GM21619 (cell line): ENCODE results near the gene RNU1-4.
"Not testable (repeated sequence)": the region's sequence is repeated elsewhere in the genome, so short reads cannot be mapped to it uniquely, and the experiment has no call there.

ENCODE experiments used
- ATAC-seq: cut with Tn5 transposase; IDR thresholded peaks from one replicate; pipeline ENCODE4 v1.9.1; 2021; ENCODE audit not compliant: unreplicated experiment

The RNU1-4 gene

DNA sequence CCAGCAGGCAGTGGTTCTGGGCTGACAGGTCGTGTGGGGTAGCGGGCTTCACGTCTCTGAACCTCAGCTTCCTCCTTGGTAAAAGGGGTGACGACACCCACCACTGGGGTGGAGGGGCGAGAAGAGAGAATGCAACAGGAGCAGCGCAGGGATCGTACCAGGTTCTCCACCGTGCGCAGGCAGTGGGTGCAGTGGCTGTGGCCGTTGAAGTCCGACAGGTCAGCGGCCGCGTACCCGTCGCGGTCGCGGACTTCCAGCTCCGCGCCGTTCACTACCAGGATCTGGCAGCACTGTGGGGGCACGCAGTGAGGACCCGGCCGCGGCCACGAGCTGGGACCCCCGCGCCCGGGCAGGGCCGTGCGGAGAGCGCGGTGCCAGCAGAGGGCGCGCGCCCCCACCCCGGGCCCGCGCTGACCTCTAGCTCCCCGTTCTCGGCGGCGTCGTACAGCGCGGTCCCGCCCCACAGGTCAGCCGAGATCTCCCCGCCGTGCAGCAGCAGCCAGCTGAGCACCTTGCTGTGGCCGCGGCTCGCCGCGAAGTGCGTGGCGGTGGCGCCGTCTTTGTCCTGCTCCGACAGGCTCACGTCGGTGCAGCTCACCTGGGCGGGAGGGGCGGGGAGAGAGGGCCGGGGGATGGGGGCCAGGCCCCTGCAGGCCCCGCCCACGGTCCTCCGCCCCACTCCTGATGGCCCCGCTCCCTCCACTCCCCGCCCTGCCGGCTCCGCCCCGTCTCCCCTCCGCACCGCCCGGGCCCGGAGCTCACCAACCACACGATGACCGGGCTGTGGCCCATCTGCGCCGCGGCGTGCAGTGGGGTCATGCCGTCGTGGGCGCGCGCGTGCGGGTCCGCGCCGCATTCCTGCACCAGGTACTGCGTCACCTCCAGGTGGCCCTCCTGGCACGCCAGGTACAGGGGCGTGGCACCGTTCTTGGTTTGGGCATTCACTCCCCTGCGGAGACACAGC is 32.9 kb upstream of the RNU1-4 start:
- ATAC-seq = not testable (repeated sequence)

DNA sequence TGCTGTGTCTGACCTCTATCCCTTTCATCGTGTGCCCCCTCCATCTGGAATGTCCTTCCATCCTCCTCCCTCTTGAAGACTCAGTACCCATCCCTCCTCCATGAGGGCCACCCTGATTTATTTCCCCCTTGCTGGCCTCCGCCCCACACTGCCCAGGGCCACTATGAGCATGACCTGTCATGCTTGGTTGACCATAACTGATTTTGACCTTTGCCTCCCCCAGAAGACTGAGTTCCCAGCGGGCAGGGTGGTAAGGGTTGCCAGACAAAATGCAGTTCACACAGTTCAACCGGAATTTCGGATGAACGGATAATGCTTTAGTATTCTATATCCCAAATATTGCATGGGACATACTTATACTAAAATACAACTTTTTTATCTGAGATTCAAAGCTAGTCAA is 31.6 kb upstream of the RNU1-4 start:
- ATAC-seq = not testable (repeated sequence)

DNA sequence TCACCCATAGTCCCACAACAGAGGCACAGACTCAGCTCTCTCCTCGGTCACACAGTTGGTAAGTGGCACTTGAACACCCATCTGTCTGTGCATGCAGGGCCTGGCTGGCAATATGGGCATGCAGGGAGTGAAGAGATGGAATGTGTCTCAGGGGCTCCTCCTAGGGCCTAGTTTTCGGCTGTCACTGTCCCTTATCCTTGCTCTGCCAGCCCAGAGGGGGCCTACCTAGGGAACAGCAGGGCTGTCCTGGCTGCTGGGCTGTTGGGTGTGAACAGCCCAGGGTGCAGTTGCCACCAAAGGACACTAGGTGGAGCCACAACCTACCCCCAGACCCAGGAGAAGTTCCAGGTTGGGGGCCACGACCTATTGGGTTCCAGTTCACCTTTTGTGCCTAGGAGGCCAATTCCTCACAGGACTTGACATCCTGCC is 30.6 kb upstream of the RNU1-4 start:
- not testable (repeated sequence) for ATAC-seq

DNA sequence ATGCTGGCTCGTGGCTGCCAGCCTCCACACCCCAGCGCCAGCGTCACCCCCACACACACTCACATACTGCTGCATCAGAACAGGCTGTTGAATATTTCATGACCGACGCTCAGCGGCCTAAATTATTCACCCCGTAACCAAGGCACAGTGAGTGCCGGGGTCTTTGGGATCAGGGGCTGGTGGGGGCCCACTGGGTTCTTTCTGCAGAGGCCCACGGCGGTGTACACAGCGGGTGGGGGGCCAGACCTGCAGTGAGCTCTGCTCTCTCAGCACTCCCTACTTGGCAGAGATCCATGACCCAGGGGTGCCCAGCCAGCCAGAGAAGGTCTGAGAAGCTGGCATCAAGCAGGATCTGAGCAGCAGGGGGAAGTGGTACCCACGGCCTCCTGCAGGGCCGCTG is 29.7 kb upstream of the RNU1-4 start:
- ATAC-seq = not testable (repeated sequence)

DNA sequence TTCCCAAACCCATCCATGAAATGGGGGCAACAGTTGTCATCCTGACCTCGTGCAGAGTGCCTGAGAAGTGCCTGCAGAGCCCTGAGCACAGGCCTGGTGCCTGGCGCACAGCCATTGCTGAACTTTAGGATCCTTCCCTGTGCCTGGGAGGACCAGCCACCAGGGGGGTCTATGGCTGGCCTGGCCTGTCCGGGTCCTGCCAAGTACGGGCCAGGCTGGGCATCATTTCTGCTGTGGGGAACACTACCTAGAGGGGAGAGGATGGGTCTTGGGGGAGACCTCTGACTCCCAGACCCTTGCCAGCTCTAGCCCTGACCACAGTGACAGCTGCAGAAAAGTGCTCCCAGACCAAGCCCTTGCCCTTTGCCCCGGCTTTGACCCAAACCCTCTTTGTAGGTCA is 28.2 kb upstream of the RNU1-4 start:
- not testable (repeated sequence) for ATAC-seq

DNA sequence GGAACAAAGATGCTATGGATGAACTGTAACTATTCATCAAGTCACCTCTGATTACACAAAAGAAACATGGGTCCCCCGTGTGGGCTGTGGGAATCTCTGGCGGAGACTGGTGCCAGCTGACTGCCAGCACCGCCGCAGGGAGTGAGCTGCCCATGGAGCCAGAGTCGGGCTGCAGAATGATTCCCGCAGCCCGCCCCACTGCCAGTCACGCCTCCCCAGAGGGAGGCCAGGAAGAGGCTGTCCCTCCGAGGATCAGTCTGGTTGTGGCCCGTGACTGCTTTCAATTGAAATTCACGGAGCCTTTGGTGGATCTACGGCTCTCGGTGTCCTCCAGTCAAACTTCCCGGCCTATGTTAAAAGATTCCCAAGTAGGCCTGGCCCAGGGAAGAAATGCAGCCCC is 27.7 kb upstream of the RNU1-4 start:
- ATAC-seq = not testable (repeated sequence)

DNA sequence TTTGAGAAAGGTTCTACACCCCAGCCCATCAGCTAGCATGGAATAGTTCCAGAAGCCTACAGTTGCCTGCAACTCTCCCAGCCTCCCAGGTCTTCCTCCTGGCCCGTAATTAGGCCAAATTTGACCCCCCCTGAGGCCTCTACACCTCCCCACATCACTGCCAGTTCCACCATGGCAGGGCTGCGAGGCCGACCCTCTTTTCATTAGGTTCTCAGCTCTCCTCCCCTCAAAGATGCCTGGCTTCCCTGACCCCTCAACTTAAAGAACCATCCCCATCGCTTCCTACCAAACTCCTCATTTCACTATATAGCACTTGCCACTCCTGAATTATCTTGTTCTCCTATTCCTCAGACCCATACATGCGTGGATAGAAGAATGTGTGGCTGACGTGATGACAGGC is 27.3 kb upstream of the RNU1-4 start:
- not testable (repeated sequence) for ATAC-seq

DNA sequence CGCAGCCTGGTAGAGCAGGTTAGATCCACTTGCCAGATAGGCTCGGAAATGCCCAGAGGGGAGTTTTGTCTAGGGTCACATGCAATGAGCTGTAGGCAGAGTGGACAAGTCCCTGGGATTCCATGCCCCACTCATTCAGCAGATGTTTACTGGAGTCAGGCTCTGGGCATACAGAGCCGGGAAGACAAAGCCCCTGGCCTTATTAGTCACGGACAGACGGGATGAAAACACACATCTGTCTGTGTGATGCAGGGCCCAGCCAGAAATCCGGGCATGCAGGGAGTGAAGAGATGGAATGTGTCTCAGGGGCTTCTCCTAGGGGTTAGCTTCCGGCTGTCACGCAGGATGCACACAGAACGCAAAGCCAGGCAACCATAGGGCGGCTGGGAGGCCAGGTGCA is 26.8 kb upstream of the RNU1-4 start:
- ATAC-seq = not testable (repeated sequence)

DNA sequence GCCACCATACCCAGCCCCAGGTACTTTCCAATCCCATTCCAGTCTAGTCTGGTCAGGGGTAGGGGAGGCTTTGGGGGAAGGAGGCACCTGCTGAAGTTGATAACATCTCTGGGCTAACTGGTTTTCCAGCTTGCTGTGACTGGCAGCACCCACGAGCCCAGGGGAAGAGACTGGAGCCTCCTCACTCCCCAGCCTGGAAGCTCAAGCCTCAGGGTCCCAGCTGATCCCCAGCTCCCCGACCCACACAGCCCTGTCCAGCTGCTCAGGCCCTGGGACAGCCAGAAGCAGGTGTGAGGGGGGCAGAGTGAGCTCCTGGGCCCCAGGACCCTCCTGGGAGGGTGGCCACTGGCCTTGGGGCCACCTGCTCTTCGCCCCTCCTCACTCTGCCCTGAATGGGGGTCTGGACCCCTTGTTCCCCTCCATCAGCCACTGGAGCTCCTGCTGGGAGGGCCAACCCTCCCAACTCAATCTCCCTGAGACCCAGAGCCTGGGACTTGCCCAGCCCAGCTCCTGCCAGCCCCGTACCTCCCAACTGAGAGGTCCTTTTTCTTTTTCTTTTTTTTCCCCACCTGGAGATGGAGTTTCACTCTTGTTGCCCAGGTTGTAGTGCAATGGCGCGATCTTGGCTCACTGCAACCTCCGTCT is 23.5 kb upstream of the RNU1-4 start:
- ATAC-seq = no peak

DNA sequence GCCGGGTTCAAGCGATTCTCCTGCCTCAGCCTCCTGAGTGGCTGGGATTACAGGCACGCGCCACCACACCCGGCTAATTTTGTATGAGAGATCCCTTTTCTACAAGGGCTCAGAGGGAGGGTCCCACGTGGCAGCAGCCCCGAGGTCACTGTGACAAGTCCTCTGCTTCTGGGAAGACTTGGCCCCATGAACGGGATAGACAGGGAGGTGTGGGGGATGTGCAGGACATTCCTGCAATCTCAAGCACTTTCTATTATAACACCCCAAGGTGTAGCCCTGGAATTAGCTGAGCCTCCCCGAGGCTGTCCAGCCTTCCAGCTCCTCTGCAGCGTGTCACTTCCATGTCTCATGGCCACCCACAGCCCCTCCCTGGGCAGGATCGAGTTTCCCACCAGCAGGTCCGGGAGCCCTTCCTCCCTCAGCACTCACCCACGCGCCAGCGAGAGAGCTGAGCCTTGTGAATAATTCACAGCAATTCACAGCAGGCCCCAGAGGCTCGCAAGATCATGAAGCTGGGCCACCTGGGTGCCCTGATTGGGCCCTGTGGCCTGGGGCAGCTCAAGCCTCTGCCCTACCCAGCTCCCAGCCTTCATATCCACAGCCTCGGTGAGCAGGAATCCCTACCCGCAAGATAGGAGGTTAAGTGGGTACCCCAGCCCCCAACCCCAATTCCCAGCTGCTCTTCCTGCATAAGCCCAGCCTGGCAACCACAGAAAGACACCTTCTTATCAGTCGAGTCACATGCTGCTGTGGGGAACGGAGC is 22.8 kb upstream of the RNU1-4 start:
- ATAC-seq = no peak

DNA sequence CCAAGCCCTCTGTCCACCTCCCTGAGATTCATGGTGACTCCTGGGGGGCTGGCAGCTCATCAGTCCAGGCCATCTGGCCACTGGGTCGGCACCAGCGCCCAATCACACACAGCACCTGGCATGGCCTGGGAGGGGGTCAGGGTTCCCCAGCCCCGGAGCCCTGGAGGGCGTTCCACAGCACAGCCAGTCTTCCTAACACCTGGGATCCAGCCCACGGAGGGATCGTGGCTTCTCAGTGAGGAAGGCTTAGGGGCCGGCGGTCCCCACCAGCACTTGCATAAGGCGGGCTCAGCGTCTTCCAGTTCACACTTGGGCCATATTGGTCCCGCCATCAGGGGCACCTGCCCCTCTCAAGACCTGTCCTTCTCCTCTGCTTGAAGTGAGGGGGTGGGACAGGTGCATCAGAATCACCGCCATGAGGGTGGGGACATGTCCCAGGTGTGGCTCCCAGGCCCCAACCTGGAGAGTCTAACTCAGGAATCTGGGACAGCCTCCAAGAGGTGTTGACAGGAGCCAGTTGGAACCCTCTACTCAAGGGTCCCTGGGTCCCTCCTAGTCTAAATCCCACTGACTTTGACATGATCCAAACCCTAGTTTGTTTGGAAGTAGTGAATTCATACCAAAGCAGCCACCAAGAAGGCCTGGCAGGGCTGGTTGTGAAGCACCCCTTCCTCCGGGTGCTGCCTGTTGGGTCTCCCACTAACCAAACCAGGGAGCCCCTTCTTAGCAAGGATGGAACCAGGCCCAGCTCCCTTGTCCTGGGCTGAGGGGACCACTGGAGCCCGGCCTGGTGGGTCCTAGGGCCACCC is 22.0 kb upstream of the RNU1-4 start:
- ATAC-seq = not testable (repeated sequence)

DNA sequence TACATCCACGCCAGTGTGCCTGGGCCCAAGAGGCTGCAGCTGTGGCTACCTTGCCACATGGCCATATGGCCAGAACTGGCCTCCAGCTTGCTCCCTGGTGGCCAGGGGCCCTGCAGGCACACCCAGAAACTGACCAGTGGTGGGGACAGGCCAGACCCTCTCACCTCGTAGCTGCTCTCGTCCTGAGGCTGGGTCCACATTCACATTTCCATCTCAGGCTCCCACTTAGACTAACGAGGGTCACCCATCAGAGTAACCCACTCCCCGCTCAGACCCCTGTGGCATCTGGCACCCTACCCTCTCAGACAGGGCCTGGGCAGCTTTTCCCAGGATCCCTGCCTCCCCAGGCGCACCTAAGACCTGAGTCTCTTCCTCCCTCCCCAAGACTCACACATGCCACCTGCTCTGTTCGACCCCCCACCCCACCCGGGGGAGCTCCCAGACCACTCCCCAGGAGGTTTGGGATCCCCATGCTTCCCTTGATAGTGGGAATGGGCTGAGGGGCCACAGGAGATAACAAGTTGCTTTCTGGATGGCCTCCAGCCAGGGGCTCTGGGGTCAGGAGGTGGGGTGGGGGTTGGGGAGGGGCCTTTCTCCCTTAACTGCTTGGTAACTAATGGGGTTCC is 21.3 kb upstream of the RNU1-4 start:
- ATAC-seq = no peak

DNA sequence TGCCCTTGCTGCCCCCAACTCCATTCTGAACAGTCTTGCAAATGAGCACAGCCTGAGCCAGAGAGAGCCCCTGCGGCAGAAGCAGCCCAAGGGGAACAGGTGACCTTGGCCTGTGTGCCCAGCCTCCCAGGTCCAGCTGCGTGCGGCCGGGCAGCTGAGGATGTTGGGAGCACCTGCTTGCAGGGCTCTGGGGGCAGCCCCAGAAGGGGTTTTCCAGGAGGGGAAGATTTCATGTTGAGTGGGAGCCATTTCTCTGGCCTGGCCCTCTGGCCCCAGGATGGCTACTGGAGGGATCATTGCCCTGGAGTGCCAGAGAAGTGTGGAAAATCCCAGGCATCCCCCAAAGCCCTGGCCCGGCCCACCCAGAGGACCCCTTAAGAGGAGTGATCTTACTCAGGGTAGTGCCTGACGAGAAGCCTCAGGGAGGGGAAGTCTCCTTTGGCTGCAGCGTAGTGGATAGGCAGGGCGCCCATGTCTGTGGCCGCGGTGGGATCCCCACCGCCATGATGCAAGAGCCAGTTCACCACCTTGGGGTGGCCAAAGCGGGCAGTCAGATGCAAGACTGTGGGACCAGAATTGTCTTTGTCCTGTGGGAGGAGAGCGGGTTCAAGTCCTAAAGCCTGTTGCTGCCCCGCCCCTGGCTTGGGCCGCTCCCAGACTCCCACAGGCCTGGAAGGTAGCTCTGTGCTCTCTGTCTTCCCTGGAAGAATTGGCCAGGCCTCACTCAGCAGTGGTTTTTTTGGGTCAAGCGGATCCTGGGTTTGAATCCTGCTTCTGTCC is 20.6 kb upstream of the RNU1-4 start:
- no peak for ATAC-seq

DNA sequence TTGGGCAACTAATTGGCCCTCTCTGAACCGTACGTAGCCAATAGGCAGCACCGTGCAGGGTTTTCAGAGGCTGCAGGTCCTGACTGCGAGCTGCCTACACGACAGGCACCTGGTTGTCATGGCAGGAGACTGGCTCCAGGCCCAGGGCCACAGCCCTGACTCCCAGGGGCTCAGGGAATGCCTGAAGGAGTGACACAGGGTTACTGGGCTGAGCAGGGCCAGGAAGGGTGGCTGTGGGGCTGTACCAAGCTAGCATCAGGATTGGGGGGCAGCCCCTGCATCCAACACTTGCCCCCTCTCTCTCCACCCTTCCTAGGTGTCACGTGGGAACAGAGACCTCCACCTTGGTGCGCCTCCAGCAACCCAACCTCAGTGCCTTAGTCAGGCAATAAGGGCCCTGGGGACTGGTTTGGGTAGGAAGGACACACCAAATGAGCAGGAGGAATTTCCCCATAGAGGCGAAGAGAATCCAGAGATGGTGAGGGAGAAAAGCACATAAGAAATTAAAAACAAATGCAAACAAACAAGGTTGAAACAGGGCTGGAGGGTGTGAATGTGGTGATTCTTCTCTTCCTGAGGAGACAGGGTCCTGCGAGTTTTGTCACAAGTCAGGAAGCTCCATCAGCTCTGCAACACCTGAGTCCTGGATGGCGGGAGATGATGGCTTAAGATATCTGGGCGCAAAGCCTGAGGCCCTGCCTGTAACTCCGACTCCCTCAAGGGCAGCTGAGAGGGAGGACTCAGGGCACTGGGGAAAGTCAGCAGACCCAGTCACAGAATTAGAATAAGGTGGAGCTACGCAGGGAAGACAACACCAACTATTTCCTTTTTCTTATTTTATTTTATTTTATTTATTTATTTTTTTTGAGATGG is 19.7 kb upstream of the RNU1-4 start:
- no peak for ATAC-seq

DNA sequence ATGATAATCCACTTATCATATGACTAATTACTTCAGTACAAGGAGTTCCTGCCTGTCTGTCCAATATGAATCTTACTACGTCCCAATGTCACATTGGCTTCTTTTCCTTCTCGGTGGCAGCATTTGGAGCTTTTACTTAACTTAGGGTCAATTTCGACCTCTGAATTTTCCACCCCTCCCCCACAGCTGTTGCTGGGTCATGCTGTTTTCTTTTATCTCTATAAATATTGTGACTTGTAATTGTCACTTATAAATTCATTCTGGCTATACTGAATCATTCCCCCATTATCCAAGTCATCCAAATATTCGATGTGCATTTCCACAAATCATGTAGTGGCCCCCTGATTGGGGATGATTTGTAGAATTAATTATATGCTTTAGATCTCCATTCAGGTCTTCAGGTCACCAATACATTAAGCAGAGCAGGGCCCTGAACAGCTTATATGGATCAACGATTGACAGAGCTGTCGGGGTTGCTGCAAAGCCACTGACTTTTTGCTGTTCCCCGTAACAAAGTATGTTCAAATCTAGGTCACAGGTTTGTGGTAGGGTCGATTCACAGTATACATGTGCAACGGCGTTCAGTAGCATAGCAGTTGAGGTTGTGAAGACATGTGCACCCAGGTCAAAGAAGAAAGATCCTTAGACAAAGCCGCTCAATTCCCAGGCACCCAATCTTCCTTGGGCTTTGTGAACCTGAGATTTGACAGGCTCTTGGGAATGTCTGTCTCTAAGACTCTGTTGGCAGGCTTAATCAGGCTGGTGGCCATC is 18.3 kb upstream of the RNU1-4 start:
- no peak for ATAC-seq

DNA sequence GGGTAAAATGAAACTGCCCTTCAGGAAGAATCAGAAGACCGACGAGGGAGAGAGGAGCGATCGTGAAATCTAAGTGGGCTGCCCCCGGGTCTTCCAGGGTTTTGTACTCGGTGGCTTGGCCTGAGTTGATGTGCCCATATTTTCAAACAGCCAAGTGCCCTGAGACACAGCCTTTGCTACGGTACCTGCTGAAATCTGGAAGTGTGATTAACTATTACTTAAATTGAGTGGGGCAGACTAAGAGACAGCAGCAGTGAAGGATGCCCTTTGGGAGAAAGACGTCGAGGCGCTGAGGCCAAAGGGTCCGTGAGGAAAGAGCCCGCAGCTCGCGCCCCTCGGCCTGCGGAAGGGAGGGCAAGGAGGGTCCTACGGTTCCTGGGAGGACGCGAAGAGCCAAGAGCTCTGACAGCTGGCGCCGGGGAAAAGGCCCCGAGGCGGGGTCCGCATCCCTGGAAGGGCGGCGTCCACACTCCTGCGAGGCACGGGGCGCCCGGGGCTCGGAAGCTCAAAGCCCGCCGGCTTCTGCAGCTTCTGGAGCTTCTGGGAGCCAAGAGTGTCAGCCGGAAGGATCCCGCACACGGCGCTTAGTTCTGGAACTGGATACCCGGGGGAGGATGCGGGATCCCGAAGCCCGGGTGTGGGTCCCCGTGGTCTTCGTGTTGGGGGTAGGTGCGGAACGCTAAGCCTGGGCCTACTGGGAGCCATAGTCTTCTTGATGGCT is 15.4 kb upstream of the RNU1-4 start:
- no peak for ATAC-seq
